K562 (cell line): ENCODE measurements around the gene LGR6. TPM values are rescaled to one million over a fixed set of nuclear protein-coding genes. Genes with fewer than 3 reads are reported as not detected.

ENCODE experiments used
- ATAC-seq: fragments of 200-7000 bp; cut with Tn5 transposase; 3 replicates; pipeline ENCODE4 v1.9.1; 2020; ENCODE audit warnings: moderate library complexity
- BruUV-seq: library from RNA; stranded (reverse); fragments of 400-500 nt; replicated peaks from 2 replicates; lab custom pipeline; 2021; lab: Mats Ljungman, UMichigan
- CTCF ChIA-PET: fragments of 300-600 bp; formaldehyde crosslinking; extraction: SDS; loops from one replicate; lab custom pipeline; 2021; ENCODE audit warnings: low intra/inter-chr PET ratio; lab: Yijun Ruan, JAX
- POLR2A ChIA-PET: fragments of 300-600, 350-650 bp; sonication (Branson Sonifier 250); formaldehyde crosslinking; extraction: SDS; loops from one replicate; lab custom pipeline; 2021; ENCODE audit warnings: antibody characterized with exemption, inconsistent platforms; lab: Yijun Ruan, JAX
- DNase-seq, 4 experiments: peaks; one replicate each; pipeline versions ENCODE4 v3.0.0 to v3.0.0-alpha.2; 2011 to 2018; ENCODE audit warnings: low spot score in 3 of 4, mixed read lengths in 3 of 4; ENCODE audit errors: extremely low read depth in 1 of 4
- FAIRE-seq: peaks from 2 replicates; lab custom pipeline; 2011; peaks lifted over from hg19 to GRCh38; lab: Jason Lieb, UNC
- H2AFZ ChIP-seq: 2 replicates; pipeline ENCODE4 v1.6.0; 2011; ENCODE audit warnings: low read depth, low read length, control low read depth, inconsistent platforms
- H3K27ac ChIP-seq: fragments of 200-600 bp; 3 replicates; pipeline ENCODE4 v1.8.0; 2011; ENCODE audit warnings: low read depth, mild to moderate bottlenecking, control low read depth, inconsistent platforms, low read length, moderate library complexity, mixed read lengths; ENCODE audit errors: extremely low read depth
- H3K27me3 ChIP-seq, 2 experiments: fragments of 300-600 bp in 1 of 2; 2 replicates in 1 of 2; 3 replicates in 1 of 2; pipeline versions ENCODE4 v1.6.0 to v1.8.0; 2011; ENCODE audit warnings: inconsistent platforms in 2 of 2, low read length in 2 of 2, mild to moderate bottlenecking in 1 of 2, mixed read lengths in 1 of 2, moderate library complexity in 1 of 2; ENCODE audit not compliant: control insufficient read depth in 2 of 2, insufficient read depth in 2 of 2
- H3K36me3 ChIP-seq: fragments of 300-600 bp; 3 replicates; pipeline ENCODE4 v1.8.0; 2011; ENCODE audit warnings: mild to moderate bottlenecking, low read length, inconsistent platforms; ENCODE audit not compliant: control insufficient read depth, insufficient read depth
- H3K4me1 ChIP-seq, 2 experiments: fragments of 200-600 bp in 1 of 2; replicated peaks in 1 of 2; 2 replicates in 1 of 2; 3 replicates in 1 of 2; pipeline versions ENCODE4 v1.5.1 to v1.8.0; 2011; ENCODE audit warnings: inconsistent platforms in 2 of 2, low read length in 2 of 2, mild to moderate bottlenecking in 1 of 2, mixed read lengths in 1 of 2, moderate library complexity in 1 of 2; ENCODE audit not compliant: control insufficient read depth in 2 of 2, insufficient read depth in 2 of 2
- H3K4me2 ChIP-seq: 2 replicates; pipeline ENCODE4 v1.6.1; 2011; ENCODE audit warnings: low read length, control low read depth, inconsistent platforms, mixed read lengths; ENCODE audit not compliant: insufficient read depth
- H3K4me3 ChIP-seq: fragments of 200-600 bp; sonication (generic), shearing (Covaris generic); 2 replicates; pipeline ENCODE4 v1.5.1; 2016; ENCODE audit warnings: control low read depth, inconsistent platforms
- H3K79me2 ChIP-seq: fragments of 200-600 bp; 3 replicates; pipeline ENCODE4 v1.8.0; 2011; ENCODE audit warnings: low read length, inconsistent platforms; ENCODE audit not compliant: control insufficient read depth, insufficient read depth
- H3K9ac ChIP-seq, 2 experiments: 2 replicates each; pipeline versions ENCODE4 v1.6.0 to v1.6.1; 2011; ENCODE audit warnings: low read depth in 2 of 2, low read length in 2 of 2, control low read depth in 1 of 2, inconsistent platforms in 1 of 2, mild to moderate bottlenecking in 1 of 2, mixed read lengths in 1 of 2; ENCODE audit not compliant: insufficient read depth in 1 of 2
- H3K9me1 ChIP-seq: one replicate; pipeline ENCODE4 v1.6.0; 2011; ENCODE audit warnings: inconsistent platforms, mild to moderate bottlenecking, low read length, moderate library complexity; ENCODE audit not compliant: control insufficient read depth, insufficient read depth
- H3K9me3 ChIP-seq: replicated peaks from 2 replicates; pipeline ENCODE4 v1.5.1; 2011; ENCODE audit warnings: low read depth, low read length, inconsistent platforms; ENCODE audit not compliant: control insufficient read depth, insufficient read depth
- H4K20me1 ChIP-seq: replicated peaks from 2 replicates; pipeline ENCODE4 v1.6.1; 2011; ENCODE audit warnings: low read length, inconsistent platforms, mixed read lengths; ENCODE audit not compliant: control insufficient read depth, insufficient read depth
- ARID4B ChIP-seq: sonication (generic); formaldehyde crosslinking; IDR thresholded peaks from 2 replicates; pipeline ENCODE4 v1.8.0; 2022; ENCODE audit warnings: mild to moderate bottlenecking, missing genetic modification reagents
- ETV6 ChIP-seq, 3 experiments: fragments of 150-350 bp in 1 of 3; sonication (generic) in 1 of 3; formaldehyde crosslinking in 1 of 3; IDR thresholded peaks; 2 replicates each; pipeline versions ENCODE4 v1.6.1 to v1.8.0; 2014 to 2022; ENCODE audit warnings: borderline replicate concordance in 2 of 3, low read depth in 2 of 3, antibody characterized with exemption in 1 of 3, low read length in 1 of 3, mild to moderate bottlenecking in 1 of 3, missing genetic modification reagents in 1 of 3
- FOXA1 ChIP-seq: fragments of 450-650 bp; IDR thresholded peaks from 2 replicates; pipeline ENCODE4 v1.6.1; 2016; ENCODE audit warnings: mild to moderate bottlenecking, borderline replicate concordance
- FUS ChIP-seq: fragments of 200-400 bp; formaldehyde crosslinking; optimal IDR thresholded peaks from 2 replicates; pipeline ENCODE3; 2017; ENCODE audit warnings: low read depth, low read length
- NFYB ChIP-seq: IDR thresholded peaks from 2 replicates; pipeline ENCODE4 v1.6.1; 2011; ENCODE audit warnings: mild to moderate bottlenecking, moderate library complexity; ENCODE audit not compliant: insufficient read length; ENCODE audit errors: extremely low read depth
- POU5F1 ChIP-seq: fragments of 150-350 bp; IDR thresholded peaks from 2 replicates; pipeline ENCODE4 v1.6.1; 2014; ENCODE audit warnings: borderline replicate concordance, low read length, low read depth, mild to moderate bottlenecking; ENCODE audit not compliant: partially characterized antibody
- PRPF4 ChIP-seq: fragments of 200-400 bp; formaldehyde crosslinking; IDR thresholded peaks from one replicate; pipeline ENCODE4 v1.6.1; 2017; ENCODE audit warnings: low read length, low read depth, mild to moderate bottlenecking; ENCODE audit not compliant: insufficient read depth, poor library complexity, severe bottlenecking
- PTTG1 ChIP-seq: fragments of 450-650 bp; IDR thresholded peaks from 2 replicates; pipeline ENCODE4 v1.6.1; 2016; ENCODE audit warnings: low read depth, mild to moderate bottlenecking, missing genetic modification characterization, missing compliant biosample characterization
- RFX7 ChIP-seq: fragments of 250-450 bp; sonication (Bioruptor Pico); IDR thresholded peaks from 2 replicates; pipeline ENCODE4 v1.5.1; 2021; ENCODE audit warnings: mild to moderate bottlenecking
- SUPT5H ChIP-seq: fragments of 450-650 bp; IDR thresholded peaks from 2 replicates; pipeline ENCODE4 v1.6.1; 2016
- TAF9B ChIP-seq: fragments of 450-650 bp; IDR thresholded peaks from 2 replicates; pipeline ENCODE4 v1.6.1; 2018; ENCODE audit warnings: mild to moderate bottlenecking; ENCODE audit not compliant: partially characterized antibody
- TARDBP ChIP-seq: fragments of 450-650 bp; IDR thresholded peaks from 2 replicates; pipeline ENCODE4 v1.6.1; 2016
- TGIF2 ChIP-seq: sonication (generic); formaldehyde crosslinking; IDR thresholded peaks from 2 replicates; pipeline ENCODE4 v1.8.1; 2022; ENCODE audit warnings: mild to moderate bottlenecking, missing genetic modification reagents, moderate library complexity
- ZNF274 ChIP-seq: IDR thresholded peaks from 2 replicates; pipeline ENCODE4 v1.6.1; 2011; ENCODE audit warnings: low read depth, mild to moderate bottlenecking, low read length, moderate library complexity, borderline replicate concordance
- WGBS: fragments of 100-300 bp; shearing (Covaris generic); methylation state at CpG from one replicate; pipeline ENCODE4 v1.1.6; 2016; ENCODE audit warnings: low coverage, mixed read lengths; ENCODE audit not compliant: insufficient coverage; ENCODE audit errors: missing lambda C conversion rate; 5-methylcytosine and 5-hydroxymethylcytosine counted together
- in situ Hi-C: fragments of 300-500 bp; cut with MboI; formaldehyde crosslinking; loops from 4 replicates; pipeline ENCODE4 v1.15.0; 2018; ENCODE audit warnings: inconsistent platforms, mixed read lengths
- intact Hi-C: fragments of 100-400 bp; cut with micrococcal nuclease; formaldehyde crosslinking; loops from 2 replicates; pipeline ENCODE4 v1.14.2; 2022
- polyA plus RNA-seq, 8 experiments: library from polyadenylated mRNA; depleted of rRNA in 4 of 8; stranded (reverse) in 5 of 8; unstranded in 3 of 8; fragments of >200 nt; fragmentation: Nextera tagmentation in 2 of 8; fragmentation: Illumina TruSeq in 1 of 8; extraction: Ambion mirVana in 2 of 8; extraction: Trizol in 1 of 8; gene quantifications; 2 replicates each; pipeline versions ENCODE4 v1.2.1 to v1.2.3, GENCODE V29; 2011 to 2014; ENCODE audit warnings: inconsistent platforms in 1 of 8, missing spikeins in 1 of 8
- total RNA-seq, 7 experiments: library from RNA; depleted of rRNA in 6 of 7; stranded (reverse); fragments of >200 nt in 6 of 7; fragmentation: Illumina TruSeq in 2 of 7; extraction: Trizol in 2 of 7; gene quantifications; 2 replicates each; pipeline versions ENCODE4 v1.2.1 to v1.2.3, GENCODE V29; 2011 to 2021; ENCODE audit warnings: low replicate concordance in 1 of 7
- TF ChIP-seq, protein P1 (sequence below): fragments of 250-450 bp; sonication (Bioruptor Pico); IDR thresholded peaks from 2 replicates; pipeline ENCODE4 v1.8.0; 2022; ENCODE audit warnings: inconsistent platforms, mild to moderate bottlenecking, moderate library complexity, borderline replicate concordance

The LGR6 gene
- total and polyA plus RNA-seq, 9 of the 15 experiments (the other 6 are each of a cell fraction or from before 2014, with no cell fraction given), result 0.01 to 0.54 (median 0.17) TPM; not detected in 1

- TF ChIP-seq PTTG1 (tag), result no peak
- no peak for TF ChIP-seq FUS
- TF ChIP-seq TAF9B, result no peak
- TF ChIP-seq ETV6 (IDR thresholded peaks at IDR 0.05; ENCODE audit: borderline replicate concordance in 1 of 2, low read depth in 2 of 2, low read length in 1 of 2), result no peak
- no peak for TF ChIP-seq ETV6 (CRISPR knock-in tag; IDR thresholded peaks at IDR 0.05; ENCODE audit: borderline replicate concordance)
- no peak for TF ChIP-seq TARDBP
- TF ChIP-seq FOXA1, result no peak
- TF ChIP-seq ZNF274, result no peak
- no peak for TF ChIP-seq ARID4B (CRISPR knock-in tag)
- TF ChIP-seq SUPT5H, result no peak
- TF ChIP-seq TGIF2, result no peak
- no peak for TF ChIP-seq POU5F1
- no peak for TF ChIP-seq RFX7 (CRISPR knock-in tag)
- TF ChIP-seq NFYB, result no peak
- TF ChIP-seq, protein P1, sequence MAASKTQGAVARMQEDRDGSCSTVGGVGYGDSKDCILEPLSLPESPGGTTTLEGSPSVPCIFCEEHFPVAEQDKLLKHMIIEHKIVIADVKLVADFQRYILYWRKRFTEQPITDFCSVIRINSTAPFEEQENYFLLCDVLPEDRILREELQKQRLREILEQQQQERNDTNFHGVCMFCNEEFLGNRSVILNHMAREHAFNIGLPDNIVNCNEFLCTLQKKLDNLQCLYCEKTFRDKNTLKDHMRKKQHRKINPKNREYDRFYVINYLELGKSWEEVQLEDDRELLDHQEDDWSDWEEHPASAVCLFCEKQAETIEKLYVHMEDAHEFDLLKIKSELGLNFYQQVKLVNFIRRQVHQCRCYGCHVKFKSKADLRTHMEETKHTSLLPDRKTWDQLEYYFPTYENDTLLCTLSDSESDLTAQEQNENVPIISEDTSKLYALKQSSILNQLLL (CRISPR knock-in tag), result no peak
- no peak for TF ChIP-seq PRPF4
- peaks cover 43 to 58% of the 10 kb centered on the region in 2 experiments for H3K27me3 ChIP-seq
- 0 out of 2 replicates have a peak, but pooled peaks cover 2% of the 10 kb centered on the region for H4K20me1 ChIP-seq
- no TSS peak for BruUV-seq
- no peaks in the 10 kb centered on the region for H3K9me1 ChIP-seq
- 0% methylated on average over 6 of the region's 6 CpGs for WGBS
- DNase-seq, result no peak
- no peaks in the 10 kb centered on the region for H3K9me3 ChIP-seq
- no peak overlapping the region for H3K4me3 ChIP-seq
- no peak for ATAC-seq
- in situ Hi-C loops, result no loop called here
- intact Hi-C loops, result no loop called here
- POLR2A ChIA-PET, result interaction anchor here (0.6 to 2.4 kb wide), 3 partner anchors 10 to 16 kb away, joined by 3 to 5 read pairs (median 5); no protein-coding TSS in a partner anchor
- CTCF ChIA-PET, result no interaction called here
- H3K27ac ChIP-seq, result no peak overlapping the region
- no peak overlapping the region for H3K9ac ChIP-seq
- no peaks in the 10 kb centered on the region for H3K4me1 ChIP-seq
- FAIRE-seq, result no peak
- H3K79me2 ChIP-seq, result no peaks in the 10 kb centered on the region
- H3K4me2 ChIP-seq, result no peak overlapping the region
- no peaks in the 10 kb centered on the region for H3K36me3 ChIP-seq
- H2AFZ ChIP-seq, result no peak overlapping the region
Measured at GRCh38 chr1:202264300-202264699, 70.7 kb downstream of the LGR6 start.
